AG04450 (cell line): ENCODE data around the gene NEUROG3. TPM values are rescaled to one million over a fixed set of nuclear protein-coding genes. Genes with fewer than 3 reads are reported as not detected.

Experiments
- CTCF ChIA-PET: fragments of 300-600, 350-600 bp; formaldehyde crosslinking; extraction: SDS; loops from one replicate; lab custom pipeline; 2022; ENCODE audit warnings: antibody characterized with exemption, inconsistent platforms; lab: Charles Lee
- POLR2A ChIA-PET: fragments of 350-600 bp; formaldehyde crosslinking; extraction: SDS; loops from one replicate; lab custom pipeline; 2021; ENCODE audit warnings: antibody characterized with exemption, inconsistent platforms; lab: Yijun Ruan, JAX
- DNase-seq: peaks from one replicate; pipeline ENCODE4 v3.0.0-alpha.2; 2011; ENCODE audit warnings: low read depth, low spot score
- H3K27ac ChIP-seq: one replicate; pipeline ENCODE4 v1.5.1; 2012; ENCODE audit warnings: low read depth, low read length, control low read depth
- H3K27me3 ChIP-seq: one replicate; pipeline ENCODE4 v1.6.0; 2012; ENCODE audit warnings: low read length; ENCODE audit not compliant: control insufficient read depth, insufficient read depth
- H3K4me3 ChIP-seq: 2 replicates; pipeline ENCODE4 v1.5.1; 2011; ENCODE audit warnings: mild to moderate bottlenecking, low read depth, low read length, control low read depth
- H3K9me3 ChIP-seq: 2 replicates; pipeline ENCODE4 v1.5.1; 2012; ENCODE audit warnings: low read length; ENCODE audit not compliant: control insufficient read depth, insufficient read depth
- CTCF ChIP-seq: IDR thresholded peaks from 2 replicates; pipeline ENCODE4 v1.5.1; 2011; ENCODE audit warnings: low read depth, low read length, control low read depth, inconsistent platforms
- polyA plus RNA-seq: library from polyadenylated mRNA; depleted of rRNA; stranded (reverse); fragments of >200 nt; gene quantifications from 2 replicates; pipeline ENCODE4 v1.2.3, GENCODE V29; 2011

NEUROG3 gene
- polyA plus RNA-seq, 1 experiment: not detected

- TF ChIP-seq CTCF: no peak
- no peak for DNase-seq
- Histone ChIP-seq H3K9me3 (peaks cover 7% of the 10 kb centered on the region; the same call in 1 of the 2 replicates), H3K27ac (no peak overlapping the region), H3K4me3 (no peak overlapping the region), H3K27me3 (peaks cover 93% of the 10 kb centered on the region)
- POLR2A ChIA-PET: no interaction called here
- CTCF ChIA-PET: no interaction called here
These were observed 815 bp downstream of the NEUROG3 start for GRCh38 chr10:69572159-69573055.

- Histone ChIP-seq H3K4me3 (no peak overlapping the region), H3K27ac (no peak overlapping the region), H3K27me3 (peaks cover 89% of the 10 kb centered on the region), H3K9me3 (peaks cover 7% of the 10 kb centered on the region; the same call in 1 of the 2 replicates)
- DNase-seq: no peak
- ChIA-PET CTCF (no interaction called here), POLR2A (no interaction called here)
- no peak for TF ChIP-seq CTCF
These were observed 1.5 kb downstream of the NEUROG3 start for GRCh38 chr10:69571618-69572158.

GRCh38 chr10:69570050-69570816 is 3.0 kb downstream of the NEUROG3 start:
- CTCF ChIA-PET: no interaction called here

DNA sequence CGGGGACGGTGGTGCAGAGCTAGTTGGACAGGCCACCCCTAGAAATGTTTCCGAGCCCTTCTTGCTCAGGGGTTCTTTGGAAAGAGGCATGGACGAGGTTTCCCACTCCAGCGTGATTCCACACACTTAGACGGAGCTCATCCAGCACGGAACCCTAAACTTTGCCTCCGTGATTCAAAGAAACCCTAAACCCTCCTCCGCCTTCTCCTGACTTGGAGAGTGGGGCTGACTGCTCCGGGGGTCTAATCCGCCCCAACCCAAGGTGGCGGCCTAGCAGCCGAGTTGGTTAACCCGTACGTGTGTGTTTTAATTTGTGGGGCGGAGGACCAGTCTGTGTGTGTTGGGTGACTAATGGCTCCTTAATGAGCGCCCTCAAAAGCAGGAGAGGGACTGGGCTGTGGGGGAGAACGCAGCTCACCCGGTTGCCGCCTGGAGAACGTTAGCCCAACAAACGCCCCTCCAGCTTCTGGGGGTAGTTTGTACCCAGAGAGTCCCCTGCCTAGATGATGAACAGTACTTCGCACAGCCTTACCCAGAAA is 3.8 kb downstream of the NEUROG3 start:
- ChIA-PET CTCF (no interaction called here), POLR2A (no interaction called here)
- H3K27ac ChIP-seq: no peak overlapping the region
- H3K9me3 ChIP-seq: peaks cover 7% of the 10 kb centered on the region; the same call in 1 of the 2 replicates
- H3K4me3 ChIP-seq: no peak overlapping the region
- H3K27me3 ChIP-seq: peaks cover 71% of the 10 kb centered on the region
- no peak for TF ChIP-seq CTCF
- DNase-seq: no peak

More at GRCh38 chr10:69570050-69570816, 3.0 kb downstream of the NEUROG3 start:
- Histone ChIP-seq H3K27me3 (peaks cover 79% of the 10 kb centered on the region), H3K4me3 (no peak overlapping the region), H3K27ac (no peak overlapping the region), H3K9me3 (peaks cover 7% of the 10 kb centered on the region; the same call in 1 of the 2 replicates)
- POLR2A ChIA-PET: no interaction called here
- no peak for TF ChIP-seq CTCF
- DNase-seq: no peak
